ENCODE measurements around the gene GPR132. TPM values are rescaled to one million over a fixed set of nuclear protein-coding genes. Genes with fewer than 3 reads are reported as not detected.

The GPR132 gene
- polyA plus RNA-seq, 3 donors: 0.28 to 0.40 (median 0.32) TPM

DNA sequence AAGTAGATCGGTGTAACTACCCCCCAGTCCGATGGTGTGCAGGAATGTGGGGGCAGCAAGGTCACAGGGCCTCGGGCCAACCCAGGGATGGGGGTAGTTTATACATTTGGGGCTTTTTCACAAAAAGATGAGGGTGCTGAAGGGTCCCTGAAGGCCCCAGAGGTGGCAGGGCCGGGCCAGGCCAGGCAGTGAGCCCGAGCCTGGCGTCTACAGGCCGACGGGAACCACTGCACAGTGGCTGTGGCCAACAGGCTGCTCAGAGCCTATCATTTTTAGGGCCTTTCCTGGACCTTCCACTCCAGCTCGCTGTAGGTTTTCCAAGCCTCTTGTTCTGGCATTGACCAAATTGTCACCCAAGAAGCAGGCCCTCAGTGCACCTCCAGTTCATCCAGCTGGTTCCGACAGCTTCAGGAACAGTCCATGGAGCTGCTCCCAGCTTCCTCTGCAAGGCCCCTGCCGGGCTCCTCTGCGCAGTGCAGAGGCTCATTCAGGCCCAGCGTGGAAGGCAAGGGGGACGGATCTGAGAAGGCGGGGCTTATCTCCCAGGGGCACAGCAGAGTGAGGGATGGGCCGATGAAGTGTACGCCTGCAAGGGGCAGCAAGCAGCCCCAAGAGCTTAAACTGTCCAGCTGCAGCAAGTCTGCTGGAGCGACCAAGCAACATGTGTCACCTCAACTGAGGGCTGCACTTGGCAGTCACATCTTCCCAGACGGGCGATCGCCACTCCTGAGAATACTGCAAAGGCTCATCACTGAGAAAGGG, 58.2 kb downstream of the GPR132 start:
- no peak for DNase-seq (ENCODE audit: low read depth in 3 of 3, low spot score in 2 of 3)

DNA sequence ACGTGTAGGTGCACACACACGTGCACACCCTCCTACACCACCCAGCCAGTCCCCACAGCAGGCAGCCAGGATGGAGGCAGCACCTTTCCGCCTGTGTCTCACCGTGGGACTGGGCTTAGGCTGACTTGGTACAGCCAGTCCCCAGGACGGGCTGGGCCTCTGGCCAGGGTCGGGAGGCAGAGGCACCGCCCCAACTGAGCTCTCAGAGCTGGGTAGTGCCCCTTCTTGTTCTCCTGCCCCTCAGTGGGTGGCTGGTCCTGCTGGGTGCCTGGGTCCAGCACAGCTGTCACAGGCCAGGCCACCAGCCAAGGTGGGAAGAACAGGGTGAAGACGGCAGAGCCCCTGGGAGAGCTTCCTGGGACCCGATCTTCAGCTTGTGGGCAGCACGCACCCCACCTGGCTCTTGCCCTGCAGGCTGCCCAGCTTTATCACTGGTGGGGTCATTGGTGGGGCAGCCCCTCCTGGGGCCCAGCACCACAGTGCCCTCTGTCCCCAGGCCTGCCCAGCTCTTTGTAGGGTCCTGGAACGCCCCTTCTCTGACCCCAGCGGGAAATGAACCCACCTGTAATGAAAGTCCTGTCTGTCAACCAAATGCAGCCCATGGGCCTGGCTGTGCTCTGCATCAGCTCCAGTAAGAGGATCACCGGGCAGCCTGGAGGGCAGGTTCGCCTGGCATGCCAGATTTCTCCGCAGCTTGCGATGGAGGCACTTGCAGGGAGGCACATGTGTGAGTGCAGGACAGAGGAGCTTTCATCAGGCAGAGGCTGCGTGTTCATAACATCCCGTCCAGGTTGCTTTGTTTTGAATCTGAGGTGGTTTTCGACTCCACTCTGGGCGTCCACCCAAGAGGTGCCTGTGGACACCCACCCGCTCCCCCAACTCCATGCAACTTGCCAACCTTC, 59.0 kb downstream of the GPR132 start:
- DNase-seq (ENCODE audit: low read depth in 3 of 3, low spot score in 2 of 3): no peak

DNA sequence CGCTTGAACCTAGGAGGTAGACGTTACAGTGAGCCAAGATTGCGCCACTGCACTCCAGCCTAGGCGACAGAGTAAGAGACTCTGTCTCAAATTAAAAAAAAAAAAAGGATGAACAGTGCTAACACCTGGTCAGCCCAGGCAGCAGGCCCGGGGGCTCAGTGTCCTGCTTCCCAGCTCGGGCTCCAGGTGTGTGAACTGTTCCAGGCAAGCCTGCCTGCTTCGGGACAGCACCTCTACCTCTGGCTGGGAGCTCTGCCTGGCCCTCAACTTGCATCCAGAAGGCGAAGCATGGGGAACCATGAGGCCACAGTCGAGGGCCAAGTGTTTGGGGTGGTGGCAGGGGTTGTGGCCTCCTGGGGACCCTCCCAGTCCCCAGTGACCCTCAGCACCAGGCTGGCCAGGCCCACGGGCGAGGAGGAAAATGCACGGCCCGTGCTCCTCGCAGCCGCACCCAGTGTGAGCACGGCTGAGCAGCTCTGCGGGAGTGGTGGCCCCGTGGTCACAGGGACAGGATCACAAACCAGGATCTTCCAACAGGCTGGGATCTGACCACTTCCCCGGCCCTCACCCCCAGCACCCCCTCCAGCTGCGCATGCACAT, 59.8 kb downstream of the GPR132 start:
- no peak for DNase-seq (ENCODE audit: low read depth in 3 of 3, low spot score in 2 of 3)

Other genes with a start within 250 kb of the GPR132 start
- gene CEP170B, start 200.2 kb downstream of the GPR132 start, polyA plus RNA-seq (ENCODE audit: insufficient read length in 3 of 3): 1 to 10 TPM; 8.1 to 9.8 (median 9.5) TPM
- gene PLD4, start 140.6 kb downstream of the GPR132 start, polyA plus RNA-seq (ENCODE audit: insufficient read length in 3 of 3): 1 to 10 TPM; 2.6 to 3.2 (median 3.2) TPM
- 1 to 10 TPM; 1.4 to 2.2 (median 2.0) TPM for gene AHNAK2, start 87.1 kb downstream of the GPR132 start, polyA plus RNA-seq (ENCODE audit: insufficient read length in 3 of 3)
- gene CLBA1, start 79.6 kb downstream of the GPR132 start, polyA plus RNA-seq (ENCODE audit: insufficient read length in 3 of 3): 10 to 100 TPM; 22.0 to 22.3 (median 22.0) TPM
- gene CDCA4, start 44.3 kb downstream of the GPR132 start, polyA plus RNA-seq (ENCODE audit: insufficient read length in 3 of 3): 10 to 100 TPM; 17.4 to 19.3 (median 18.7) TPM
- gene JAG2, start 103.3 kb upstream of the GPR132 start, polyA plus RNA-seq (ENCODE audit: insufficient read length in 3 of 3): 1 to 10 TPM; 6.6 to 8.0 (median 7.1) TPM
- 10 to 100 TPM; 19.2 to 26.0 (median 21.0) TPM for gene NUDT14, start 115.9 kb upstream of the GPR132 start, polyA plus RNA-seq (ENCODE audit: insufficient read length in 3 of 3)
- gene BTBD6, start 183.1 kb upstream of the GPR132 start, polyA plus RNA-seq (ENCODE audit: insufficient read length in 3 of 3): 10 to 100 TPM; 30.8 to 38.3 (median 36.5) TPM
- 10 to 100 TPM; 28.0 to 30.7 (median 30.5) TPM for gene BRF1, start 235.6 kb upstream of the GPR132 start, polyA plus RNA-seq (ENCODE audit: insufficient read length in 3 of 3)
- gene PACS2, start 249.3 kb upstream of the GPR132 start, polyA plus RNA-seq (ENCODE audit: insufficient read length in 3 of 3): 10 to 100 TPM; 52.7 to 54.5 (median 53.1) TPM